Thyroid gland (tissue), 4 donors: ENCODE measurements around the gene GPM6B.

ENCODE experiments used
- CTCF ChIP-seq, 6 experiments: fragments of 200-600 bp in 3 of 6; fragments of 450-650 bp in 3 of 6; sonication (generic) in 3 of 6; IDR thresholded peaks; one replicate each; pipeline ENCODE4 v1.5.1; 2016 to 2019; ENCODE audit warnings: antibody characterized with exemption in 6 of 6, mild to moderate bottlenecking in 2 of 6, inconsistent platforms in 1 of 6, moderate library complexity in 1 of 6
- POLR2A ChIP-seq, 2 donors: fragments of 450-650 bp; IDR thresholded peaks; one replicate each; pipeline ENCODE4 v1.6.1; 2017; ENCODE audit warnings: antibody characterized with exemption in 2 of 2, mild to moderate bottlenecking in 2 of 2, moderate library complexity in 1 of 2

GRCh38 chrX:13732246-13733067 is 84.4 kb downstream of the GPM6B start:
- TF ChIP-seq CTCF (IDR thresholded peaks at IDR 0.05) (no peak), POLR2A (IDR thresholded peaks at IDR 0.05) (no peak)
